IMR-90 (cell line): ENCODE results near the gene SOX8. TPM values are rescaled to one million over a fixed set of nuclear protein-coding genes. Genes with fewer than 3 reads are reported as not detected.

Experiments used
- ATAC-seq: fragments of 200-7000 bp; cut with Tn5 transposase; 2 replicates; pipeline ENCODE4 v1.9.1; 2020; ENCODE audit warnings: low read depth, mild to moderate bottlenecking, moderate library complexity
- BruUV-seq: library from RNA; stranded (reverse); fragments of 400-500 nt; replicated peaks from 2 replicates; lab custom pipeline; 2021; lab: Mats Ljungman, UMichigan
- CTCF ChIA-PET: fragments of 300-600 bp; formaldehyde crosslinking; extraction: SDS; loops from one replicate; lab custom pipeline; 2021; ENCODE audit warnings: antibody characterized with exemption; lab: Yijun Ruan, JAX
- POLR2A ChIA-PET: fragments of 300-600 bp; sonication (Branson Sonifier 250); formaldehyde crosslinking; loops from one replicate; lab custom pipeline; 2022; ENCODE audit warnings: antibody characterized with exemption; ENCODE audit not compliant: unreplicated experiment; lab: Charles Lee
- DNase-seq: peaks from one replicate; pipeline ENCODE4 v3.0.0; 2013
- H2AFZ ChIP-seq: replicated peaks from 2 replicates; pipeline ENCODE3; 2013; ENCODE audit warnings: low read length, mild to moderate bottlenecking; ENCODE audit not compliant: poor library complexity
- H2AK5ac ChIP-seq: 2 replicates; pipeline ENCODE4 v1.6.1; 2013; ENCODE audit warnings: low read depth, low read length, inconsistent platforms
- H2AK9ac ChIP-seq: replicated peaks from 2 replicates; pipeline ENCODE3; 2013; ENCODE audit warnings: mild to moderate bottlenecking, low read depth, low read length, moderate library complexity; ENCODE audit not compliant: poor library complexity
- H2BK120ac ChIP-seq: 2 replicates; pipeline ENCODE4 v1.6.1; 2013; ENCODE audit warnings: low read depth, low read length, inconsistent platforms
- H2BK15ac ChIP-seq: 3 replicates; pipeline ENCODE4 v1.6.1; 2013; ENCODE audit warnings: low read depth, low read length, inconsistent platforms
- H2BK20ac ChIP-seq: 2 replicates; pipeline ENCODE4 v1.6.1; 2013; ENCODE audit warnings: low read depth, mild to moderate bottlenecking, inconsistent platforms, low read length, moderate library complexity
- H2BK5ac ChIP-seq: 2 replicates; pipeline ENCODE4 v1.6.1; 2013; ENCODE audit warnings: mild to moderate bottlenecking, low read depth, low read length, inconsistent platforms; ENCODE audit not compliant: poor library complexity, severe bottlenecking
- H3K14ac ChIP-seq: replicated peaks from 2 replicates; pipeline ENCODE4 v1.6.1; 2013; ENCODE audit warnings: low read depth, low read length, inconsistent platforms
- H3K18ac ChIP-seq: 2 replicates; pipeline ENCODE4 v1.6.1; 2013; ENCODE audit warnings: low read depth, low read length, control low read depth
- H3K23ac ChIP-seq: 2 replicates; pipeline ENCODE4 v1.6.1; 2013; ENCODE audit warnings: low read depth, low read length, inconsistent platforms
- H3K27ac ChIP-seq: 2 replicates; pipeline ENCODE4 v1.5.1; 2013; ENCODE audit warnings: mild to moderate bottlenecking, control low read depth, low read length; ENCODE audit not compliant: insufficient read depth
- H3K27me3 ChIP-seq: 2 replicates; pipeline ENCODE4 v1.6.1; 2013; ENCODE audit warnings: low read length; ENCODE audit not compliant: control insufficient read depth, insufficient read depth
- H3K36me3 ChIP-seq: 2 replicates; pipeline ENCODE4 v1.6.1; 2013; ENCODE audit warnings: low read length, mixed read lengths; ENCODE audit not compliant: control insufficient read depth, insufficient read depth
- H3K4ac ChIP-seq: 2 replicates; pipeline ENCODE4 v1.6.1; 2013; ENCODE audit warnings: low read depth, low read length, inconsistent platforms
- H3K4me1 ChIP-seq: 2 replicates; pipeline ENCODE4 v1.6.1; 2013; ENCODE audit warnings: low read length, mixed read lengths; ENCODE audit not compliant: control insufficient read depth, insufficient read depth
- H3K4me2 ChIP-seq: 2 replicates; pipeline ENCODE4 v1.6.1; 2013; ENCODE audit warnings: low read depth, mild to moderate bottlenecking, control low read depth, low read length, moderate library complexity
- H3K4me3 ChIP-seq: 2 replicates; pipeline ENCODE4 v1.5.1; 2013; ENCODE audit warnings: low read depth, mild to moderate bottlenecking, control low read depth, low read length, moderate library complexity; ENCODE audit not compliant: insufficient read depth
- H3K56ac ChIP-seq: 2 replicates; pipeline ENCODE4 v1.6.1; 2013; ENCODE audit warnings: low read length, inconsistent platforms; ENCODE audit not compliant: insufficient read depth; ENCODE audit errors: extremely low read depth
- H3K79me1 ChIP-seq, 2 experiments: 2 replicates each; pipeline ENCODE4 v1.6.1; 2013; ENCODE audit warnings: low read length in 2 of 2, inconsistent platforms in 1 of 2, low read depth in 1 of 2
- H3K9ac ChIP-seq: 2 replicates; pipeline ENCODE4 v1.6.1; 2013; ENCODE audit warnings: low read depth, low read length, control low read depth
- H3K9me1 ChIP-seq: 2 replicates; pipeline ENCODE4 v1.6.1; 2013; ENCODE audit warnings: low read length, inconsistent platforms; ENCODE audit not compliant: insufficient read depth
- H3K9me3 ChIP-seq: 2 replicates; pipeline ENCODE4 v1.6.1; 2013; ENCODE audit warnings: low read length; ENCODE audit not compliant: control insufficient read depth, insufficient read depth
- H4K20me1 ChIP-seq: 2 replicates; pipeline ENCODE4 v1.6.1; 2013; ENCODE audit warnings: low read length, inconsistent platforms; ENCODE audit not compliant: insufficient read depth
- H4K5ac ChIP-seq: 2 replicates; pipeline ENCODE4 v1.6.1; 2013; ENCODE audit warnings: mild to moderate bottlenecking, low read depth, low read length, control low read depth
- H4K8ac ChIP-seq, 2 experiments: 2 replicates each; pipeline ENCODE4 v1.6.1; 2013; ENCODE audit warnings: low read depth in 2 of 2, low read length in 2 of 2, control low read depth in 1 of 2, inconsistent platforms in 1 of 2
- H4K91ac ChIP-seq: 2 replicates; pipeline ENCODE4 v1.6.1; 2013; ENCODE audit warnings: low read depth, low read length, inconsistent platforms; ENCODE audit not compliant: insufficient read depth
- BHLHE40 ChIP-seq: fragments of 150-350 bp; IDR thresholded peaks from 2 replicates; pipeline ENCODE4 v1.6.1; 2016; ENCODE audit warnings: mild to moderate bottlenecking, low read depth, low read length
- CEBPB ChIP-seq: IDR thresholded peaks from 2 replicates; pipeline ENCODE4 v1.6.1; 2012; ENCODE audit warnings: low read depth, low read length, improper control_type of control experiment
- CHD1 ChIP-seq: IDR thresholded peaks from 2 replicates; pipeline ENCODE4 v1.6.1; 2012; ENCODE audit warnings: low read depth, low read length, improper control_type of control experiment
- CTCF ChIP-seq: conservative IDR thresholded peaks from 2 replicates; pipeline ENCODE4 v1.5.1; 2012; ENCODE audit warnings: mild to moderate bottlenecking, low read depth, low read length, improper control_type of control experiment
- FOS ChIP-seq: fragments of 150-350 bp; IDR thresholded peaks from 2 replicates; pipeline ENCODE4 v1.6.1; 2016; ENCODE audit warnings: low read depth, low read length
- MAZ ChIP-seq: IDR thresholded peaks from 2 replicates; pipeline ENCODE4 v1.6.1; 2012; ENCODE audit warnings: low read depth, mild to moderate bottlenecking, low read length, improper control_type of control experiment, moderate library complexity, borderline replicate concordance
- MXI1 ChIP-seq: IDR thresholded peaks from 2 replicates; pipeline ENCODE4 v1.6.1; 2012; ENCODE audit warnings: low read depth, mild to moderate bottlenecking, low read length, moderate library complexity, borderline replicate concordance
- NFE2L2 ChIP-seq: fragments of 150-350 bp; IDR thresholded peaks from 2 replicates; pipeline ENCODE4 v1.6.1; 2016; ENCODE audit warnings: low read depth, mild to moderate bottlenecking, low read length
- POLR2A ChIP-seq: IDR thresholded peaks from 2 replicates; pipeline ENCODE4 v1.6.1; 2012; ENCODE audit warnings: mild to moderate bottlenecking, low read depth, low read length
- RCOR1 ChIP-seq: IDR thresholded peaks from 2 replicates; pipeline ENCODE4 v1.6.1; 2012; ENCODE audit warnings: mild to moderate bottlenecking, low read length, improper control_type of control experiment; ENCODE audit not compliant: insufficient replicate concordance
- RFX5 ChIP-seq: IDR thresholded peaks from 2 replicates; pipeline ENCODE4 v1.8.0; 2012; ENCODE audit warnings: low read depth, mild to moderate bottlenecking, low read length, moderate library complexity
- SMC3 ChIP-seq: fragments of 150-350 bp; IDR thresholded peaks from 2 replicates; pipeline ENCODE4 v1.6.1; 2016; ENCODE audit warnings: low read depth, mild to moderate bottlenecking, antibody characterized with exemption, low read length, moderate library complexity
- USF2 ChIP-seq: fragments of 150-350 bp; IDR thresholded peaks from 2 replicates; pipeline ENCODE4 v1.6.1; 2017; ENCODE audit warnings: mild to moderate bottlenecking, antibody characterized with exemption, low read length, low read depth
- WGBS, 2 experiments: methylation state at CpG; one replicate each; pipeline versions ENCODE4 v1.1.5 to v1.1.7; 2013; ENCODE audit warnings: missing lambda C conversion rate in 2 of 2; ENCODE audit not compliant: insufficient read length in 1 of 2; ENCODE audit errors: extremely low coverage in 2 of 2; 5-methylcytosine and 5-hydroxymethylcytosine counted together
- dilution Hi-C: fragments of 300-500 bp; cut with HindIII; formaldehyde crosslinking; loops from one replicate; pipeline ENCODE4 v1.14.3; 2018; ENCODE audit warnings: low sequenced_read_pairs; ENCODE audit not compliant: unreplicated experiment
- in situ Hi-C: fragments of 300-500 bp; cut with MboI; formaldehyde crosslinking; loops from 3 replicates; pipeline ENCODE4 v1.14.3; 2019; ENCODE audit warnings: low sequenced_read_pairs, inconsistent platforms, mixed read lengths
- intact Hi-C: fragments of 100-400 bp; cut with micrococcal nuclease; formaldehyde crosslinking; loops from 2 replicates; pipeline ENCODE4 v1.10.0; 2022
- polyA plus RNA-seq, 3 experiments: library from polyadenylated mRNA; depleted of rRNA; stranded (reverse); fragments of >200 nt; gene quantifications; 2 replicates each; pipeline ENCODE4 v1.2.3, GENCODE V29; 2012; ENCODE audit warnings: low replicate concordance in 1 of 3
- total RNA-seq: library from RNA; depleted of rRNA; stranded (reverse); fragments of >200 nt; gene quantifications from 2 replicates; pipeline ENCODE4 v1.2.3, GENCODE V29; 2012

SOX8 gene
- total and polyA plus RNA-seq, 2 of the 4 experiments (the other 2 are of a cell fraction), result under 0.01 to 0.26 TPM

DNA sequence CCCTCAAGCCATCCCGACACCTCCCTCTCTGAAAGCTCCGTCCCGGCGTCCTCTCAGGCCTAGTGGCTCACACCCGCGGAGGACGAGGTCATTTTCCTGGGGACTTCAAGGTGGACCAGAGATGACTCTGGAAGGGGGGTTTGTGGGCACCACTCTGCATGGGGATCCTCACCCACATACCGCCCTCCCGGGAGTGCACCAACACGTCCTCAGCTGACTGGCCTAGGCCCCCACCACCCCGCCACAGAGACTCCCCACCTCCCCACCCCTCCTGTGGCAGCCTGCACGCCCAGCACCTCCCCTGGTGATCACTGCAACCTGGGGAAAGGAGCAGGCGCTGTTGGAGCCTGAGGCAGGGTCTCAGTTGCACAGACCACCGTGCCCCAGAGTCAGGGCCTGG is 2.4 kb upstream of the SOX8 start:
- intact Hi-C loops, result no loop called here
- dilution Hi-C loops, result no loop called here
- CTCF ChIA-PET, result no interaction called here

More for the DNA sequence above, 2.4 kb upstream of the SOX8 start:
- no peak overlapping the region for H3K14ac ChIP-seq
- H4K5ac ChIP-seq, result no peak overlapping the region
- no peak overlapping the region for H3K23ac ChIP-seq
- no peaks in the 10 kb centered on the region for H3K36me3 ChIP-seq
- ATAC-seq (no peak), DNase-seq (no peak)
- H2AFZ ChIP-seq, result no peak overlapping the region
- H2AK5ac ChIP-seq, result no peak overlapping the region
- no peak overlapping the region for H4K8ac ChIP-seq
- H3K9ac ChIP-seq, result no peak overlapping the region
- TF ChIP-seq BHLHE40, result no peak
- TF ChIP-seq MXI1, result no peak
- no peak for TF ChIP-seq NFE2L2
- no peak for TF ChIP-seq SMC3
- no peak for TF ChIP-seq RFX5
- no peak for TF ChIP-seq RCOR1
- TF ChIP-seq USF2, result no peak
- TF ChIP-seq POLR2A, result no peak
- no peak for TF ChIP-seq CTCF
- TF ChIP-seq CHD1, result no peak
- no peak for TF ChIP-seq CEBPB
- no peak for TF ChIP-seq MAZ
- no peak for TF ChIP-seq FOS
- no peak overlapping the region for H3K4me2 ChIP-seq
- in situ Hi-C loops, result no loop called here
- no peaks in the 10 kb centered on the region for H3K4me1 ChIP-seq
- no peaks in the 10 kb centered on the region for H3K79me1 ChIP-seq
- H3K4me3 ChIP-seq, result no peak overlapping the region
- H2BK20ac ChIP-seq, result no peak overlapping the region
- no TSS peak for BruUV-seq
- H3K9me1 ChIP-seq, result no peaks in the 10 kb centered on the region; the same call in 1 of the 2 replicates
- no peak overlapping the region for H2AK9ac ChIP-seq
- POLR2A ChIA-PET, result no interaction called here
- H2BK5ac ChIP-seq, result no peak overlapping the region
- H2BK120ac ChIP-seq, result no peak overlapping the region
- WGBS, 2 experiments, result no CpG with 5 or more reads among the region's 14 CpGs
- no peak overlapping the region for H3K27ac ChIP-seq
- H3K9me3 ChIP-seq, result 0 out of 2 replicates have a peak, but pooled peaks cover 3% of the 10 kb centered on the region
- H3K4ac ChIP-seq, result no peak overlapping the region
- no peak overlapping the region for H3K18ac ChIP-seq
- no peak overlapping the region for H4K91ac ChIP-seq
- H3K27me3 ChIP-seq, result peaks cover 90% of the 10 kb centered on the region
- no peak overlapping the region for H3K56ac ChIP-seq
- H2BK15ac ChIP-seq, result no peak overlapping the region
- H4K20me1 ChIP-seq, result no peaks in the 10 kb centered on the region; the same call in 1 of the 2 replicates
